Fibroblast of mammary gland (primary cell): ENCODE results near the gene PTK7.

ENCODE experiments used
- DNase-seq: peaks from one replicate; pipeline ENCODE4 v3.0.0-alpha.2; 2010; ENCODE audit warnings: low read depth
- H3K4me3 ChIP-seq: 2 replicates; pipeline ENCODE4 v1.5.1; 2011; ENCODE audit warnings: low read depth, mild to moderate bottlenecking, low read length, moderate library complexity; ENCODE audit not compliant: control insufficient read depth
- TF ChIP-seq, protein P1 (sequence below): conservative IDR thresholded peaks from 2 replicates; pipeline ENCODE4 v1.5.1; 2011; ENCODE audit warnings: low read depth, low read length, inconsistent platforms; ENCODE audit not compliant: control insufficient read depth, insufficient read depth

The PTK7 gene

DNA sequence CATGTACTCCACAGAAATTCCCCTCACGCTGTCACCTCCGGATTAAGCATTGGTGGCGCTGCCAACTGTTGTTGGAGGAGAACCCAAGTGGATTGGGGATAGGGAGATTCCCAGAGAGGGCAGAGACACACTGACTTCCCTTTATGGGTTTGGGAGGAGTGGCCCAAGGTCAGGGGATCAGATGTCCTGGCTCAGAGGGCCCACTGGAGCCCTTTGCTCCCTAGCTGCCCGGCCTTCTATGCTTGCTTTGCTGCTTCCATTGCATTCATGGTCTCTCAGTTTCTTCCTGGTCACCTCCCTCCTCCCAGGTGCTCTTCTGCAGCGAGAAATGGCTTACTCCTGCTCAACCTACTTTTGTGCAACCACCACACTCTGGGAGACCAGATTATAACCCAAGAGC lies 120.2 kb downstream of the PTK7 start:
- TF ChIP-seq, protein P1, sequence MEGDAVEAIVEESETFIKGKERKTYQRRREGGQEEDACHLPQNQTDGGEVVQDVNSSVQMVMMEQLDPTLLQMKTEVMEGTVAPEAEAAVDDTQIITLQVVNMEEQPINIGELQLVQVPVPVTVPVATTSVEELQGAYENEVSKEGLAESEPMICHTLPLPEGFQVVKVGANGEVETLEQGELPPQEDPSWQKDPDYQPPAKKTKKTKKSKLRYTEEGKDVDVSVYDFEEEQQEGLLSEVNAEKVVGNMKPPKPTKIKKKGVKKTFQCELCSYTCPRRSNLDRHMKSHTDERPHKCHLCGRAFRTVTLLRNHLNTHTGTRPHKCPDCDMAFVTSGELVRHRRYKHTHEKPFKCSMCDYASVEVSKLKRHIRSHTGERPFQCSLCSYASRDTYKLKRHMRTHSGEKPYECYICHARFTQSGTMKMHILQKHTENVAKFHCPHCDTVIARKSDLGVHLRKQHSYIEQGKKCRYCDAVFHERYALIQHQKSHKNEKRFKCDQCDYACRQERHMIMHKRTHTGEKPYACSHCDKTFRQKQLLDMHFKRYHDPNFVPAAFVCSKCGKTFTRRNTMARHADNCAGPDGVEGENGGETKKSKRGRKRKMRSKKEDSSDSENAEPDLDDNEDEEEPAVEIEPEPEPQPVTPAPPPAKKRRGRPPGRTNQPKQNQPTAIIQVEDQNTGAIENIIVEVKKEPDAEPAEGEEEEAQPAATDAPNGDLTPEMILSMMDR: no peak
- DNase-seq: no peak
- no peak overlapping the region for H3K4me3 ChIP-seq

DNA sequence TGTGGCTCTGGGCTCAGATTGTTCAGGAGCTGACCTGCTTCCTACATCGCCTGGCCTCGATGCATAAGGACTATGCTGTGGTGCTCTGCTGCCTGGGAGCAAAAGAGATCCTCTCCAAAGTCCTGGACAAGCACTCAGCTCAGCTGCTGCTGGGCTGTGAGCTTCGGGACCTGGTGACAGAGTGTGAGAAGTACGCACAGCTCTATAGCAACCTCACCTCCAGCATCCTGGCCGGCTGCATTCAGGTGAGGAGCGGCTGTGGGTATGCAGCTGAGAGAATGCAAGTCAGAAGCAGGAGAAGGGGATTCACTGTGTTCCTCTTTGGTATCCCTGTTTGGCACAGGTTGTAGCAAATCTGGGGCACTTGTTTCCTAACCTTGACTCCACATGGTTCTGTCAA lies 123.8 kb downstream of the PTK7 start:
- no peak for DNase-seq
- H3K4me3 ChIP-seq: no peak overlapping the region
- TF ChIP-seq, protein P1: no peak

DNA sequence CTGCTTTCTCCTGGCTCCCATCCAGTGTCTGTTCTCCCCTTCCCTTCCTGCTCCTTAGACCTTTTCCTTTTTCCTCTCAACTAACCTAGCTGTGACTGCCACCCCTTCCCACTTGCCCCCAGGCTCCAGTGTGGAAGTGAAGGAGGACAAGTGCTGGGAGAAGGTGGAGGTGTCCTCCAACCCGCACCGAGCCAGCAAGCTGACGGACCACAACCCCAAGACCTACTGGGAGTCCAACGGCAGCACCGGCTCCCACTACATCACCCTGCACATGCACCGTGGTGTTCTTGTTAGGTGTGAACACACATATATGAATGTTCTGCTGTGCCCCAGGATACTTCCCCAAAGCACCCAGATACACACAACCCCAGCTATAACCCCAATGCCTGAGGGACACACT lies 124.4 kb downstream of the PTK7 start:
- no peak overlapping the region for H3K4me3 ChIP-seq
- DNase-seq: no peak
- TF ChIP-seq, protein P1: no peak

DNA sequence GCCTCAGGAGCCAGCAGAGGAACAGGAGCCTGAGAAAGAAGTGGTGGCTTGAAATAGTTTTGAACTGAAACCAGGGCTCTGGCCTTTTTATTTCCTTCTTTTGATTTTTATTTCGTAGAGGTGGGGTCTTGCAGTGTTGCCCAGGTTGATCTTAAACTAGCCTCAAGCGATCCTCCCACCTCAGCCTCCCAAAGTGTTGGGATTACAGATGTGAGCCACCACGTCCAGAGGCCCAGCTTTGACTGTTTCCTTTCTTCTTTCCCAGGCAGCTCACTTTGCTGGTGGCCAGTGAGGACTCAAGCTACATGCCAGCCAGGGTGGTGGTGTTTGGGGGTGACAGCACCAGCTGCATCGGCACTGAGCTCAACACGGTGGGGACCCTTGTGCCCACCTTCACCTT lies 126.3 kb downstream of the PTK7 start:
- no peak overlapping the region for H3K4me3 ChIP-seq
- no peak for DNase-seq
- TF ChIP-seq, protein P1: no peak

DNA sequence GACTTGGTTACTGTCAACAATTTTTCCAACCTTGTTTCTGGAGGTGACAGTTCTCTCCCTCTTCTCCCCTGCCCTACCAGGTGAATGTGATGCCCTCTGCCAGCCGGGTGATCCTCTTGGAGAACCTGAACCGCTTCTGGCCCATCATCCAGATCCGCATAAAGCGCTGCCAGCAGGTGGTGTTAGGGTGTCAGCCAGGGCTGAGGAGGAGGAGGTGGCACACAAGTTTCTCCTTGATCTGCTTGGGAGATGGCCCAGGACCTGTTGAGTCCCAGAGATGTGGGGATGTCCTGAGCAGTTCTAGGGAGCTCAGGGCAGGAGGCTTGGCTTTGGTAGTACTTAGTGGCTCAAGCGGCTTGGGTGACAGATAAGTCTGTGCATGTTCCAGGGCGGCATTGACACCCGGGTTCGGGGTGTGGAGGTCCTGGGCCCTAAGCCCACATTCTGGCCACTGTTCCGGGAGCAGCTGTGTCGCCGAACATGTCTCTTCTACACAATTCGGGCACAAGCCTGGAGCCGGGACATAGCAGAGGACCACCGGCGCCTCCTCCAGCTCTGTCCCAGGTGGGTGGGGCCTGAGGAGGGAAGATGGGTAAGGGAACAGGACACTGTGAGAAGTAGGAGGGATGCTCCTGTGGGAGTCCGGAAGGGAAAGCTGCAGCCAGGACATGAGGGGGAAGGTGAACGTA lies 127.1 kb downstream of the PTK7 start:
- DNase-seq: no peak
- no peak overlapping the region for H3K4me3 ChIP-seq
- TF ChIP-seq, protein P1: no peak

DNA sequence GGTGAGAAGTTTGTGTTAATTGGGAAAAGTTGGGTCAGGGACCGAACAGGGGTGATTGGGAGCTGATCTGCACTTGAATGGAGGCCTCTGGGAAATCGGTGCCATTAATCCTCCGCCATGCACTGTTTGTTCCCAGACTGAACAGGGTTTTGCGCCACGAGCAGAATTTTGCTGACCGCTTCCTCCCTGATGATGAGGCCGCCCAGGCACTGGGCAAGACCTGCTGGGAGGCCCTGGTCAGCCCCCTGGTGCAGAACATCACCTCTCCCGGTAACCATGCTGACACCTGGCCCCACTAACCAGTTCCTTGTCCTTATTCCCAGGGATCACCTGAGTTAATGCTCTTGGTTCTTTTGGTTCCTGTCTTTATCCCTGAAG lies 127.6 kb downstream of the PTK7 start:
- TF ChIP-seq, protein P1: no peak
- H3K4me3 ChIP-seq: no peak overlapping the region
- DNase-seq: no peak
